GM21381 (cell line): ENCODE measurements around the gene IFIT1.
"Not testable (repeated sequence)": the region's sequence is repeated elsewhere in the genome, so short reads cannot be mapped to it uniquely, and the experiment has no call there.

Experiments
- ATAC-seq: cut with Tn5 transposase; IDR thresholded peaks from one replicate; pipeline ENCODE4 v1.9.1; 2021; ENCODE audit warnings: mild to moderate bottlenecking, moderate library complexity; ENCODE audit not compliant: unreplicated experiment

Gene IFIT1

GRCh38 chr10:89364531-89364930 is 27.9 kb upstream of the IFIT1 start:
- peak; percentile 24 for ATAC-seq

- peak; percentile 79 for ATAC-seq
Measured at GRCh38 chr10:89367529-89367928, 24.9 kb upstream of the IFIT1 start.

DNA sequence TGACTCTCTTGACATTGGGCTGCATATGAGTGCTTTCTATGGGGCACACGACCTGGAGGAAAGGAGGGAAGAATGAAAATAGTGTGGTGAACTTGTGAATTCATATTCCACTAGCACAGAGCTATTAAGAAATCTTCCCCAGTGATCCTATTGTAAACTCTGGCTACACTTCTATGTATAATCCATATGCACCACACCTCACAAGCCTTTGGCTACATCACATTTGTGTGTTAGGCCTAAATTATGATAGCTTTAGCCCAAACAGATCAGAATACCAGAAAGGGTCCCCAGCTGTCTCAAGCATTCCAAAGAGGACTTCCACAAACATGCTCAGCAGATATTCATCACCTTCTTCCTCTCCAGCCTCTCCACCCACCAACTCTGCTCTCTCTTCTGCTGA is 24.3 kb upstream of the IFIT1 start:
- no peak for ATAC-seq

DNA sequence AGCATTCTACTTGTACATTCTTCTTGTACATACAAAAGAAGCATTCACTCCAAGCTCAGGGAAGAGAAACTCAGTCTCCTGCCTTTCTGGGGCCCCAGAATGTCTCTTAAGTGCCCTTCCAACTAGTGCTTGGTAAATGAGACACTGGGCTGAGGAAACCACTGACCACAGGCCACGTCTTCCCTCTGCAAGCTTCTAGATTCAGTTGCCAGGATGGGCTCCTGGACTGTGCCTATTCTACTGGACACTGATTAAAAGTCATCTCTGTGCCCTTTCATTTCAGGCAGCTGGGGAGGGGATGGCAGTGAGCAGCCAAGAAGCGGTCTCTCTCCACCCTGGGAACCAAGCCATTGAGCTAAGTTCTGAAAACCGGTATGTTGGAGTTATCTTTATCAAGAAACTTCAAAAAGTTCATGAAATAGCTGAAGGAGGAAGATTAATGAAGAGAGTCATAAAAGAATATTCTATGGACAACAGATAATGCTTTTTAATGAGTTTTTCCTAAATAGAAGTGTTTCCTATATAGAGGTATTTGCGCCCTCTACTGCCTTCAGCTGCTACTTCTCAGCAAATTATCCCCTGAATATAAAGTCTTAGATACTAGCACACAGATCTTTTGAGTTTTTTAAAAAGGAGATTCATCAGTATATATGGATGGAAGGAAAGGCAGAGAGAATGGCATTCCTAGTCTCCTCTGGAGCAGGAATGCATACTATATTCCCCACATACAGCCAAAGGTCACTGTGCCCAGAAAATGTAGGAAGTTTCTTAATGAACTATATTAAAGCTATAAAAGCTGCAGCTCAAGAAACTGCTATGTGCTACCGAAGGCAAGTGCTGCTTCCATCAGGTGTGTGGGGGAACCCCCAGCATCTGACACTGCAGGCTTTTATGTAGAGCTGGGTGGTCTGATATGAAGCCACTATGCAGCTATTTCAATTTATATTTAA is 23.0 kb upstream of the IFIT1 start:
- no peak for ATAC-seq

DNA sequence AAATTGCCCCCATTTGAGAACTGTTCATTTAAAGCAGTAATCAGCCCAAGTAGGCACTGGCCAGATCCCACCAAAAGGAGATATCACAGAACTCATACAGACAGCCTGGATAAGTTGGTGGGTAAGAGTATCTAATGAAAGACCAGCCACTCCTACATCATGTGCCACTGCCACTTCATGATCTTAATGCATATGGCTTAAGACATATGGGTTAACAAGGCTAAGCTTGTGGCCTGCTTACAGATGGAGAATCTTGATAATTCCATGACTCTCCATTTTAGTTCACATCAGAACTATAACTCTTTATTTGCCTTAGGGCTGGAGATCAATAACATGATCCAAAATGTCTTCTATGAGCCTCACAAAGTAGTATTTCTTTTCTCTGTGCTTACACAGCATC is 21.3 kb upstream of the IFIT1 start:
- ATAC-seq = no peak

GRCh38 chr10:89371987-89372386 is 20.4 kb upstream of the IFIT1 start:
- ATAC-seq = no peak

DNA sequence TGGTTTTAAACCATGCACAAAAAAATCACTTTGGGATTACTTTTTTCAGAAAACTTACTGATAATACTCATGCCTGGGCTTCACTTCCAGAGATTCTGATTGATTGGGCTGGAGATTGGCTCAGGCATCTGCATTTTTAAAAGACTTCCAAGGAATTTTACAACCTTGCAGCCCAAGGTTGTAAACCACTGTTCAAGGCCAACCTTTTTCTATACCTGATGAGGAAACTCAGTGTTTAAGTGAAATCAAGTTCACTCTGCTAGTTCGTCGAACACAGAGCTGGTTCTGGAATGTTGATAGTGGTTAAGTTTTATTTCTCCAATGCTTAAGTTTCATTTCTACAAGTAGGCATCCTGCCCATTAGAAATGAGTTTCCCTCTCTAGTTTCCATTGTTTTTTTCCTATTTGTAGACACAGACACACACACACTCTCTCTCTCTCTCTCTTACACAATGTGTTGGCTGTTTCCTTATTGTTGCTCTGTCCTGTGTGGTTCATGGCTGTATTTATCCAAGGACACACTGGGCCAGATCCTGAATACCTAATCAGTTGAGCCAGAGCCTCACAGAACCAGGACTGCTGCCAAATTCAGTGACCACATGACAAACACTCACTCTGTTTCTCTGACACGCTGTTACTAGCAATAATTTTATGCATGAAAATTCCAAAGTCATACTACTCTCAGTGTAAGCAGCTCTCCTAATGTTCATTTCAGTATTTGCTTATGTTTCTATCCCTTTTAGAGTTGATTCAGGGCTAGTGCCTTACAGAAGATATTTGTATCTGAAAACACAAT is 18.3 kb upstream of the IFIT1 start:
- no peak for ATAC-seq

DNA sequence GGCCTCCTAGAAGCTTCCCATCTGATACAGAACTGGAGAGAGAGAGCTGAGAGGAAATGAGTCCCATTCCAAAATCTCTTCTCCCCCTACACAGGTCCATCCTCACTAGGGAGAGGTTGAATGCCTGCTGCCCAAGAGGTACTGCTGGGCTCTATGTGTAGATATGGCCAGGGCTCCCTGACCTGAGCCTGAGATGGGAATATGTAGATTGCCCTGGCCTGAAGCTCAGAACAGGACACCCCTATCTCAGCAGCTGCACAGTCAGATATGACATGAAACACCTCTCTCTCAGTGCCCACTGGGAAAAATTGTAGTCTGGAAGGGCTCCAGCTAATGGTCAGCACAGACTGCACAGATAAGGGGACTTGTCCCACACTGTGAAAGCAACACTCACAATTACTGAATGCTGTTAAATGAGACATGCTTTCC is 17.7 kb upstream of the IFIT1 start:
- no peak for ATAC-seq

GRCh38 chr10:89377705-89378637 is 14.5 kb upstream of the IFIT1 start, which contains the start of gene IFIT1B:
Gene IFIT1B, plus strand, starts transcription at chr10:89378056. Its CDS starts 80 bp downstream, at chr10:89378136.
- ATAC-seq = no peak

- ATAC-seq = no peak
Measured at GRCh38 chr10:89379103-89379502, 13.3 kb upstream of the IFIT1 start.

GRCh38 chr10:89382757-89383156 is 9.7 kb upstream of the IFIT1 start:
- no peak for ATAC-seq

DNA sequence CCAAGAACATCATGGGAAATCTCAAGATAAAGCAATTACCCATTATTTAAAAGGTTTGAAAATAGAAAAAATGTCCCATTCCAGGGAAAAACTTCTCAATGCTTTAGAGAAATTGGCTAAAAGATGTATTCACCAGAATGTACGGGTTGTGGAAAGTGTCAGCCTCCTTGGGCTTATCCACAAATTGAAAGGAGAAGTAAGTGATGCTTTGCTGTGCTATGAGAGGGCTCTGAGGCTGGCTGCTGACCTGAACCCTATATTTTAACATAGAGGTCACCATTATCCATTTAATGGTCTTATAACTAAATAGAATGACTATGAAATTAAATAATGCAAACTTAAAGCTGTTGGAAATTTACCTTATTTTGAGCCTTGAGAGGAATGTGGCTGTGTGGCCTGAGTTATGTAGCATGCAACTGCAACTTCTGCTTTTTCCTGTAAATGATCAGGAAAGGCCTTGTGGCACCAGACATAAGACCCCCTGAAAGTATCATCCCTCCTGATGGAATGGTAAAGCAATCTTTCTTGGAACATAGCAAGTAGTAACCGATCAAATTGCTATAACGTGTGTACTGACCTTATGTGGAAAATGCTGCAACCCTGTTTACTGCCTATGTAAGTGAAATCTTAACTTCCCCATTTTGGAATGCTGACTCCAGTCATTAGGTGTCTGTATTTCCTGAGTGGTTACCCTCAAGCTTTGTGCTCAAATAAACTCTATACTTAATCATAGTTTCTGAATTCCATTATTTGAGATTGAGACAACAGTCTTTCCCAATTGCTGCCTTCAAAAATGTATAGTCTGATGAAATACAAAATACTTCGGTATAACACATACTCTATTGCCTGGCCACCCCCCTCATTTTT is 7.7 kb upstream of the IFIT1 start:
- no peak for ATAC-seq

DNA sequence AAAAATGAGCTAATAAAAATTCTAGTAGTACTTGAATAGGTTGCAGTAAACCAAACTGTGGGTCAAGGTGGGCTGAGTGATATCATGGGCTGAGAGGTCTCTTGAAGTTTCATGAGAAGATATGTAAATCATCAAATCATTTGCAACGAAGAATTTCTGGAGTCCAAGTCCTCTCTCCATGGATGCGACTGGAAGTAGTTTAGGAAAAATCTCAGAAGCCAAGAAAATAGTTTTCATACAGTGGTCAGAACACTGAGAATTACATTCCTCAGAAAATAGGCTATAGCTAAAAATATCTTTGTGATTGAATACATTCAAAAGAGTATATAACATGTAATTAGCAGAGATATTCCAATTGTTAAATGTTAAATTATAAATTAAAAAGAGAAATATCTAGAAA is 3.6 kb upstream of the IFIT1 start:
- ATAC-seq = no peak

- ATAC-seq = no peak
Measured at GRCh38 chr10:89389254-89389653, 3.2 kb upstream of the IFIT1 start.

DNA sequence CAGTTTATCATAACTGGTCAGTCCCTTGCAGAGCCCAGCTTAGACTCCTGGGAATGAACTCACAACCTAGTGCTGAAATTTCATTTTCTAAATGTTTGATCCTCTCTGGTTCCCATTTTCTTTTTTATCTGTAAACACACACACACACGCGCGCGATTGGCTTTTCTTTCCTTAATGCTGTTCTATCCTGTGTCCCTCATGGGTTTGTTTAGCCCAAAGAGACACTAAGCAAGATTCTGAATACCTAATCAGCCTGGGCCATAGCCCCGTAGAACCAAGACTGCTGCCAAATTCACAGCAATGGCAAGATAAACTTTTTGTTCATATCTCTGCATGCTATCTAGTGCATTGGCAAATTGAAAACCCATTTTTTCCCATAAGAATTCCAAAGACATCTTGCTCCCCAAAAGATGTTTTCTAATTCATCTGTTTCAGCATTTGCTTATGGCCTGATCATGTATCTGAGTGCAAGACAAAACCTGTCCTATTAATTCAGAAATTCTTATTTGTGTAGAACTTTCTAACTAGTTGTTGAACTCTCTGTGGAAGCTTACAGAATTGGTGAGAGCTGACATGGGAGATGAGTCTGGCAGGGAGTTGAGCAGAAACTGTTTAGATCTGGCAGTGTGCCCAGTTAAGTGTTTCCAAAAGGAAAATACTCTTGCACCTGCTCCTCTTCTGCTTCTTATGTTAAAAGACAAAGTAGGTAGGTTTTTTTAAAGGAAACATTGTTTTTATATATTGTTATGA is 1.8 kb upstream of the IFIT1 start:
- no peak for ATAC-seq

GRCh38 chr10:89391226-89391576 is 1.2 kb upstream of the IFIT1 start:
- not testable (repeated sequence) for ATAC-seq

GRCh38 chr10:89392974-89393373 is 551 bp downstream of the IFIT1 start:
- peak; percentile 37 for ATAC-seq

DNA sequence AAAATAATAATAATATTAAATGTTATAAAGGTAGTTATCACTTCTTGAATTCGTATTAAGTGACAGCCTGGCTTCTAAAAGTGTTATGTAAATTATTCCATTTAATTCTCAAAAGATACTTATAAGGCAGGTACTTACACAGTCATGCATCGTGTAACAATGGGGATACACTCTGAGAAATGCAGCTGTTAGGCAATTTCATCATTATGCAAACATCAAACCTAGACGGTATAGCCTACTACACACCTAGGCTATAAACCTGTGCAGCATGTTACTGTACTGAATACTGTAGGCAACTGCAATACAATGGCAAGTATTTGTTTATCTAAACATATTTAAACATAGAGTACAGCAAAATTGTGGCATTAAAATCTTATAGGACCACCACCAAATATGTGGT is 1.5 kb downstream of the IFIT1 start:
- ATAC-seq = no peak

DNA sequence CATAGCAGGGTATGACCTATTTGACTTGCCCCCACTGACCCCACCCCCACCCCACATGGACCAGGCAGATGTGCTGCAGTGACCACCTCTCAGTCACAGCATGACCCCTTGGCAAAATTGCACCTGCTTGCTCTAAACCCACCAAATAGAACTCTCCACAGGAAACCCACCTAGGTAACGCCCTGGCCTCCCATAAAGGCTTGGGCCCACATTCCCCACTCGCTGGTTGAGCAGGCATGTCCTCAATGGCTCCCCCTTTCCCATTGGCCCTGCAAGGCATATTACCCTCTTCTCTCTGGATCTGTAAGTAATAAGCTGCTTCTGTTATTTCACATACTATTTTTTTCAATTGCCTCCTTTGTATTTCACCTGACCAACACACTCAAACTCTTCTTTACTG is 2.7 kb downstream of the IFIT1 start:
- no peak for ATAC-seq
